ENCODE measurements around the gene MLNR. TPM values are rescaled to one million over a fixed set of nuclear protein-coding genes. Genes with fewer than 3 reads are reported as not detected.

The MLNR gene
- total RNA-seq, 1 experiment from 2014 or later, result not detected

DNA sequence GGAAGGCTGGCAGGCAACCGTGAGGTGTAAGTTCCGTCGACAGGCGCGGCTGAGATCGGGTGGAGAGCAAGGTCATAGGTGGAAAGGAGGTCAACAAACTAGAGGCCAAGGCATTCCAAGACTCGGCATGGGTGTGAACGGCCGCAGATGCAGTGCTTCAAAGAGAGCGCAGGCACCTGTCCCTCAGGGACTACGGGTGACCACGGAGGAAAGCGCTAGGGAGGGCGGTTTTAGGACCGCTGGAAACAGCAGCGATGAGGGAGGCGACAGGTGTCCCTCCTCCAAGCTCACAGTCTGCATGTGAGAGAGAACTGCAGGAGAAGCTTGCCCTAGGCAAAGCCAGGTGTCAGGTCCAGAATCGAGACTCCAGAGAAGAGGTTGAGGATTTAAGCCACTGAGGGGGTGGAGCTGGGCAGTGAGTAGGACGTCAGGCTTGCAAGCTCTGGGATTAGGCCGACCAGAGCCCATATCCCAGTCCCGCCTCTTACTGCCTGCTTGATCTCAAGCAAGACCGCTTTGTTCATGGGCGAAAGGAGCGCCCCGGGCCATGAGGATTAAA lies 1.6 kb upstream of the MLNR start:
- CTCF ChIA-PET, result no interaction called here
- BruUV-seq (replicated peaks), result no TSS peak

DNA sequence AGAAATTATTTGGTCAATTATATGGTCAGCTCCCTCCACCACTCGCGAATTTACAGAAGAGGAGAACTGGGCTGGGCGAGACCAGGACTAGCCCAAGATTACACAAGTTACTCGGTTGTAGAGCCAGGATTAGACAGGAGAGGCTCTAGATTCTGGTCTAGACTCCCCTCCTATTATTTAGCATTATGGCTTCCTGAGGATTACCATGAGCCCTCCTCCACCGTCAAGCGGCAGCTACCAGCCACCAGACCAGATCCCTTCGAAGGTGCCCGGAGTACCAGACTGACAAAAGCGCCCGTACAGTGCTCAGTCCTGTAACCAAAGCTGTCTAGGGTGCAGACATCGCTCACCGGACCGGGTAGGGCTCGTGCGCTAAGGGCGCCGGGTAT lies 497 bp upstream of the MLNR start:
- no peak overlapping the region for H3K27ac ChIP-seq (ENCODE audit: low read depth, low read length)
- intact Hi-C loops (cut with micrococcal nuclease), result no loop called here
- TF ChIP-seq SP1 (IDR thresholded peaks at IDR 0.05; ENCODE audit: low read depth) (no peak), CBX3 (IDR thresholded peaks at IDR 0.05; ENCODE audit: low read depth) (no peak), POLR2AphosphoS5 (IDR thresholded peaks at IDR 0.05; ENCODE audit: low read depth, low read length) (no peak), FOSL1 (IDR thresholded peaks at IDR 0.05; ENCODE audit: low read depth) (no peak), ZNF274 (IDR thresholded peaks at IDR 0.05; ENCODE audit: low read depth, low read length) (no peak), ATF3 (IDR thresholded peaks at IDR 0.05) (no peak)
- TF ChIP-seq, protein P1, sequence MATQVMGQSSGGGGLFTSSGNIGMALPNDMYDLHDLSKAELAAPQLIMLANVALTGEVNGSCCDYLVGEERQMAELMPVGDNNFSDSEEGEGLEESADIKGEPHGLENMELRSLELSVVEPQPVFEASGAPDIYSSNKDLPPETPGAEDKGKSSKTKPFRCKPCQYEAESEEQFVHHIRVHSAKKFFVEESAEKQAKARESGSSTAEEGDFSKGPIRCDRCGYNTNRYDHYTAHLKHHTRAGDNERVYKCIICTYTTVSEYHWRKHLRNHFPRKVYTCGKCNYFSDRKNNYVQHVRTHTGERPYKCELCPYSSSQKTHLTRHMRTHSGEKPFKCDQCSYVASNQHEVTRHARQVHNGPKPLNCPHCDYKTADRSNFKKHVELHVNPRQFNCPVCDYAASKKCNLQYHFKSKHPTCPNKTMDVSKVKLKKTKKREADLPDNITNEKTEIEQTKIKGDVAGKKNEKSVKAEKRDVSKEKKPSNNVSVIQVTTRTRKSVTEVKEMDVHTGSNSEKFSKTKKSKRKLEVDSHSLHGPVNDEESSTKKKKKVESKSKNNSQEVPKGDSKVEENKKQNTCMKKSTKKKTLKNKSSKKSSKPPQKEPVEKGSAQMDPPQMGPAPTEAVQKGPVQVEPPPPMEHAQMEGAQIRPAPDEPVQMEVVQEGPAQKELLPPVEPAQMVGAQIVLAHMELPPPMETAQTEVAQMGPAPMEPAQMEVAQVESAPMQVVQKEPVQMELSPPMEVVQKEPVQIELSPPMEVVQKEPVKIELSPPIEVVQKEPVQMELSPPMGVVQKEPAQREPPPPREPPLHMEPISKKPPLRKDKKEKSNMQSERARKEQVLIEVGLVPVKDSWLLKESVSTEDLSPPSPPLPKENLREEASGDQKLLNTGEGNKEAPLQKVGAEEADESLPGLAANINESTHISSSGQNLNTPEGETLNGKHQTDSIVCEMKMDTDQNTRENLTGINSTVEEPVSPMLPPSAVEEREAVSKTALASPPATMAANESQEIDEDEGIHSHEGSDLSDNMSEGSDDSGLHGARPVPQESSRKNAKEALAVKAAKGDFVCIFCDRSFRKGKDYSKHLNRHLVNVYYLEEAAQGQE (IDR thresholded peaks at IDR 0.05; ENCODE audit: low read depth), result no peak

More for the DNA sequence above, 1.6 kb upstream of the MLNR start:
- Histone ChIP-seq H3K9ac (ENCODE audit: low read length) (no peak overlapping the region), H4K20me1 (ENCODE audit: insufficient read depth) (no peaks in the 10 kb centered on the region), H3K4me2 (ENCODE audit: low read length) (no peak overlapping the region), H3K27ac (ENCODE audit: low read depth, low read length) (no peak overlapping the region), H3K9me3 (ENCODE audit: control insufficient read depth in 1 of 2, insufficient read depth in 1 of 2, low read depth in 1 of 2, low read length in 2 of 2) (no peaks in the 10 kb centered on the region), H2AFZ (ENCODE audit: low read depth, low read length, poor library complexity, severe bottlenecking) (no peak overlapping the region), H3K4me1 (ENCODE audit: control insufficient read depth in 1 of 2, insufficient read depth in 2 of 2, low read length in 2 of 2) (peaks cover 3 to 9% of the 10 kb centered on the region in 2 experiments; a peak in 3 of 4 replicates), H3K79me2 (ENCODE audit: insufficient read depth, low read length) (no peaks in the 10 kb centered on the region), H3K36me3 (ENCODE audit: control insufficient read depth in 1 of 2, insufficient read depth in 2 of 2, low read length in 2 of 2) (no peaks in the 10 kb centered on the region), H3K4me3 (replicated peaks in 1 of 2; ENCODE audit: low read depth in 1 of 2, low read length in 2 of 2) (no peak overlapping the region), H3K27me3 (ENCODE audit: insufficient read depth, low read length) (no peaks in the 10 kb centered on the region), H3K9me2 (ENCODE audit: insufficient read depth) (no peaks in the 10 kb centered on the region)
- no peak for TF ChIP-seq CEBPB (IDR thresholded peaks at IDR 0.05; ENCODE audit: low read depth)
- TF ChIP-seq ZBTB33 (IDR thresholded peaks at IDR 0.05; ENCODE audit: extremely low read depth, insufficient replicate concordance, low read length), result no peak
- ChIA-PET RAD21 (ENCODE audit: low non-redundant PET in 1 of 2, low total read pairs in 2 of 2, uncharacterized antibody in 2 of 2, unreplicated experiment in 2 of 2) (no interaction called here), POLR2A (no interaction called here)
- intact Hi-C loops (cut with micrococcal nuclease), result no loop called here
- DNase-seq (ENCODE audit: low read depth, low spot score) (no peak), ATAC-seq (no peak)

More for the DNA sequence above, 497 bp upstream of the MLNR start:
- Histone ChIP-seq H3K36me3 (ENCODE audit: control insufficient read depth in 1 of 2, insufficient read depth in 2 of 2, low read length in 2 of 2) (no peaks in the 10 kb centered on the region), H3K9me2 (ENCODE audit: insufficient read depth) (no peaks in the 10 kb centered on the region), H3K9me3 (ENCODE audit: control insufficient read depth in 1 of 2, insufficient read depth in 1 of 2, low read depth in 1 of 2, low read length in 2 of 2) (no peaks in the 10 kb centered on the region), H3K27me3 (ENCODE audit: insufficient read depth, low read length) (no peaks in the 10 kb centered on the region), H2AFZ (ENCODE audit: low read depth, low read length, poor library complexity, severe bottlenecking) (no peak overlapping the region), H3K4me2 (ENCODE audit: low read length) (no peak overlapping the region), H3K4me1 (ENCODE audit: control insufficient read depth in 1 of 2, insufficient read depth in 2 of 2, low read length in 2 of 2) (peaks cover 3 to 8% of the 10 kb centered on the region in 2 experiments; a peak in 3 of 4 replicates), H3K4me3 (replicated peaks in 1 of 2; ENCODE audit: low read depth in 1 of 2, low read length in 2 of 2) (no peak overlapping the region), H4K20me1 (ENCODE audit: insufficient read depth) (no peaks in the 10 kb centered on the region), H3K9ac (ENCODE audit: low read length) (no peak overlapping the region), H3K79me2 (ENCODE audit: insufficient read depth, low read length) (no peaks in the 10 kb centered on the region)
- CTCF ChIA-PET, result no interaction called here
- BruUV-seq (replicated peaks), result no TSS peak
- ATAC-seq, result no peak
- DNase-seq (ENCODE audit: low read depth, low spot score), result no peak
- RAD21 ChIA-PET (ENCODE audit: low non-redundant PET in 1 of 2, low total read pairs in 2 of 2, uncharacterized antibody in 2 of 2, unreplicated experiment in 2 of 2), result no interaction called here
- POLR2A ChIA-PET, result no interaction called here
